NB4 (cell line): ENCODE measurements around the gene RANBP10.

ENCODE experiments used
- DNase-seq: peaks from one replicate; pipeline ENCODE4 v3.0.0; 2010; ENCODE audit warnings: low read depth
- H3K4me3 ChIP-seq: one replicate; pipeline ENCODE4 v1.5.1; 2011; ENCODE audit warnings: mild to moderate bottlenecking, low read depth, low read length, moderate library complexity
- CTCF ChIP-seq: IDR thresholded peaks from one replicate; pipeline ENCODE4 v1.5.1; 2012; ENCODE audit warnings: low read depth, low read length
- MAX ChIP-seq: IDR thresholded peaks from 2 replicates; pipeline ENCODE4 v1.6.1; 2011; ENCODE audit warnings: low read depth, low read length
- MYC ChIP-seq: IDR thresholded peaks from 2 replicates; pipeline ENCODE4 v1.6.1; 2011; ENCODE audit warnings: low read depth, low read length
- POLR2A ChIP-seq: IDR thresholded peaks from 2 replicates; pipeline ENCODE4 v1.6.1; 2011; ENCODE audit warnings: mild to moderate bottlenecking; ENCODE audit not compliant: insufficient read length; ENCODE audit errors: extremely low read depth

The RANBP10 gene

DNA sequence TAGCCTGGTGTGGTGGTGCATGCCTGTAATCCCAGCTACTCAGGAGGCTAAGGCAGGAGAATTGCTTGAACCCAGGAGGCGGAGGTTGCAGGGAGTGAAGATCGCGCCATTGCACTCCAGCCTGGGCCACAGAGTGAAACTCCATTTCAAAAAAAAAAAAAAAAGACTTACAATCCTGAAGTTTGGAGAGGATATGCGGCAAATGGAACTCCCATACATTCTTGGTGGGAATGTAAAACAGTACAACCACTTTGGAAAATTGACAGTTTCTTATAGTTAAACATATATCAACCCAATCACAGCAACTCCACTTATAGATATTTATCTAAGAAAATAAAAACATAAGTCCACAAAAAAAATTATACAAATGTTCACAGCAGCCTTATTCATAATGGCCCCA lies 99.2 kb downstream of the RANBP10 start:
- DNase-seq = no peak
- TF ChIP-seq MAX (no peak), CTCF (no peak), POLR2A (no peak), MYC (no peak)
- no peak overlapping the region for H3K4me3 ChIP-seq

GRCh38 chr16:67704110-67704509 lies 102.2 kb downstream of the RANBP10 start:
- no peak for TF ChIP-seq CTCF
- TF ChIP-seq MAX = no peak
- no peak for TF ChIP-seq MYC
- TF ChIP-seq POLR2A = no peak
- no peak overlapping the region for H3K4me3 ChIP-seq
- no peak for DNase-seq

GRCh38 chr16:67703626-67704025 lies 102.7 kb downstream of the RANBP10 start:
- H3K4me3 ChIP-seq = no peak overlapping the region
- TF ChIP-seq POLR2A (no peak), CTCF (no peak), MAX (no peak), MYC (no peak)
- DNase-seq = no peak

GRCh38 chr16:67702130-67702529 lies 104.2 kb downstream of the RANBP10 start:
- TF ChIP-seq MYC = no peak
- TF ChIP-seq MAX = no peak
- TF ChIP-seq POLR2A = no peak
- no peak for TF ChIP-seq CTCF
- no peak for DNase-seq

DNA sequence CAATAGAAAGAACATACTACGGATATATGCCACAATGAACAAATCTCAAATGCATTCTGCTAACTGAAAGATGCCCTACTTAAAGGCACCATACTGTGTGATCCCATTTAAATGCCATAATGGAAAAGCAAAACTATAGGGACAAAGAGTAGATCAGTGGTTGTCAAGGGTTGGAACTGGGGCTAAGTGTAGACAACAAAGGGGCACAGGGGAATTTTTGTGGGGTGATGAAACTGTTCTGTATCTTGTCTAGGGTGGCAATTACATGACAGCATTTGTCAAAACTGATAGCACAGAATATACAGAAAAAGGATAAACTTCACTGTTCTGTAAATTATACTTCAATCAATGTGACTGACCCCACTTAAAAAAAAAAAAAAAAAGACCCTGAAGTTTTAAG lies 104.9 kb downstream of the RANBP10 start:
- no peak overlapping the region for H3K4me3 ChIP-seq
- DNase-seq = no peak
- TF ChIP-seq MYC = no peak
- TF ChIP-seq POLR2A = no peak
- TF ChIP-seq CTCF = no peak
- TF ChIP-seq MAX = no peak

More at GRCh38 chr16:67702130-67702529, 104.2 kb downstream of the RANBP10 start:
- H3K4me3 ChIP-seq = no peak overlapping the region

DNA sequence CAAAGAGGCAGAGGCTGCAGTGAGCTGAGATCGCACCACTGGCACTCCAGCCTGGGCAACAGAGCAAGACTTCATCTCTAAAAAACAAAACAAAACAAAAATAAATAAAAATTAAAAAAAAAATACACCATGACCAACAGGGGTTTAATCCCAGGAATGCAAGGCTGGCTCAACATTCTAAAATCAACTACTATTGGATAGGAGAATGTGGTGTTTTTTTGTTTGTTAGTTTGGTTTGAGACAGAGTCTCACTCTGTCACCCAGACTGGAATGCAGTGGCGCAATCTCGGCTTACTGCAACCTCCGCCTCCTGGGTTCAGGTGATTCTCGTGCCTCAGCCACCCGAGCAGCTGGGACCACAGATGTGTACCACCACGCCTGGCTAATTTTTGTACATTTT lies 107.1 kb downstream of the RANBP10 start:
- no peak for TF ChIP-seq MYC
- no peak for TF ChIP-seq MAX
- no peak for TF ChIP-seq CTCF
- no peak for TF ChIP-seq POLR2A
- H3K4me3 ChIP-seq = no peak overlapping the region
- no peak for DNase-seq
